Measurements from ENCODE around the gene SPOCK1. TPM values are rescaled to one million over a fixed set of nuclear protein-coding genes. Genes with fewer than 3 reads are reported as not detected.

Gene SPOCK1
- total and polyA plus RNA-seq, 2 experiments from 2014 or later = 8.2 to 10.5 TPM

DNA sequence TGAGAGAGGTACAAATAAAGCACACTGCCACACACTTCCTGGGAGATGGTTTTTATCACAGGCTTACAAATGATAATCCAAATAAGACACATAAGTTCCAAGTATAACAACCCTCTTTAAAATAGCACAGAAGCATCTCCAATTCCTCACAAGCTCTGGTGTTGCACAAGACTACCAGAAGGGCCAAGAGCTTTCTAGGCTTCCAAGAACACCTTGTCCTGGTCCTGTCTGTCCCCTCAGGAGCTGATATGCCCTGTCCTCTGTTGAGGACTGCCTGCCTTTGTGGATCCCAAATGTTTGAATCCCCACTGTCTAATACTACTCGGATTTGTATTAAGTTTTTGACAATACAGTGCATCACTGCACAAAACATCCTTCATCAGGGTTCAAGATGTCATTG, 110.1 kb downstream of the SPOCK1 start:
- H3K36me3 ChIP-seq (ENCODE audit: insufficient read depth) = no peaks in the 10 kb centered on the region
- no peaks in the 10 kb centered on the region for H3F3A ChIP-seq (replicated peaks; ENCODE audit: low read depth)
- no peaks in the 10 kb centered on the region for H3K4me1 ChIP-seq (ENCODE audit: insufficient read depth)
- no peaks in the 10 kb centered on the region for H3K9me2 ChIP-seq (ENCODE audit: insufficient read depth)
- ATAC-seq (no peak), DNase-seq (ENCODE audit: low spot score) (no peak)
- Mint-ChIP-seq H3K27me3 (ENCODE audit: insufficient read depth, low read depth, poor library complexity) (peaks cover 1% of the 10 kb centered on the region), H3K4me3 (no peak overlapping the region), H3K27ac (no peak overlapping the region), H3K36me3 (ENCODE audit: low read depth) (no peaks in the 10 kb centered on the region; the same call in 2 of the 3 replicates), H3K4me1 (no peaks in the 10 kb centered on the region), H3K9me3 (peaks cover 3% of the 10 kb centered on the region; the same call in 2 of the 3 replicates)
- no peak overlapping the region for H3K4me2 ChIP-seq
- H3K27me3 ChIP-seq (ENCODE audit: insufficient read depth) = no peaks in the 10 kb centered on the region
- no peaks in the 10 kb centered on the region for H3K79me2 ChIP-seq (replicated peaks; ENCODE audit: insufficient read depth)
- TF ChIP-seq, protein P1, sequence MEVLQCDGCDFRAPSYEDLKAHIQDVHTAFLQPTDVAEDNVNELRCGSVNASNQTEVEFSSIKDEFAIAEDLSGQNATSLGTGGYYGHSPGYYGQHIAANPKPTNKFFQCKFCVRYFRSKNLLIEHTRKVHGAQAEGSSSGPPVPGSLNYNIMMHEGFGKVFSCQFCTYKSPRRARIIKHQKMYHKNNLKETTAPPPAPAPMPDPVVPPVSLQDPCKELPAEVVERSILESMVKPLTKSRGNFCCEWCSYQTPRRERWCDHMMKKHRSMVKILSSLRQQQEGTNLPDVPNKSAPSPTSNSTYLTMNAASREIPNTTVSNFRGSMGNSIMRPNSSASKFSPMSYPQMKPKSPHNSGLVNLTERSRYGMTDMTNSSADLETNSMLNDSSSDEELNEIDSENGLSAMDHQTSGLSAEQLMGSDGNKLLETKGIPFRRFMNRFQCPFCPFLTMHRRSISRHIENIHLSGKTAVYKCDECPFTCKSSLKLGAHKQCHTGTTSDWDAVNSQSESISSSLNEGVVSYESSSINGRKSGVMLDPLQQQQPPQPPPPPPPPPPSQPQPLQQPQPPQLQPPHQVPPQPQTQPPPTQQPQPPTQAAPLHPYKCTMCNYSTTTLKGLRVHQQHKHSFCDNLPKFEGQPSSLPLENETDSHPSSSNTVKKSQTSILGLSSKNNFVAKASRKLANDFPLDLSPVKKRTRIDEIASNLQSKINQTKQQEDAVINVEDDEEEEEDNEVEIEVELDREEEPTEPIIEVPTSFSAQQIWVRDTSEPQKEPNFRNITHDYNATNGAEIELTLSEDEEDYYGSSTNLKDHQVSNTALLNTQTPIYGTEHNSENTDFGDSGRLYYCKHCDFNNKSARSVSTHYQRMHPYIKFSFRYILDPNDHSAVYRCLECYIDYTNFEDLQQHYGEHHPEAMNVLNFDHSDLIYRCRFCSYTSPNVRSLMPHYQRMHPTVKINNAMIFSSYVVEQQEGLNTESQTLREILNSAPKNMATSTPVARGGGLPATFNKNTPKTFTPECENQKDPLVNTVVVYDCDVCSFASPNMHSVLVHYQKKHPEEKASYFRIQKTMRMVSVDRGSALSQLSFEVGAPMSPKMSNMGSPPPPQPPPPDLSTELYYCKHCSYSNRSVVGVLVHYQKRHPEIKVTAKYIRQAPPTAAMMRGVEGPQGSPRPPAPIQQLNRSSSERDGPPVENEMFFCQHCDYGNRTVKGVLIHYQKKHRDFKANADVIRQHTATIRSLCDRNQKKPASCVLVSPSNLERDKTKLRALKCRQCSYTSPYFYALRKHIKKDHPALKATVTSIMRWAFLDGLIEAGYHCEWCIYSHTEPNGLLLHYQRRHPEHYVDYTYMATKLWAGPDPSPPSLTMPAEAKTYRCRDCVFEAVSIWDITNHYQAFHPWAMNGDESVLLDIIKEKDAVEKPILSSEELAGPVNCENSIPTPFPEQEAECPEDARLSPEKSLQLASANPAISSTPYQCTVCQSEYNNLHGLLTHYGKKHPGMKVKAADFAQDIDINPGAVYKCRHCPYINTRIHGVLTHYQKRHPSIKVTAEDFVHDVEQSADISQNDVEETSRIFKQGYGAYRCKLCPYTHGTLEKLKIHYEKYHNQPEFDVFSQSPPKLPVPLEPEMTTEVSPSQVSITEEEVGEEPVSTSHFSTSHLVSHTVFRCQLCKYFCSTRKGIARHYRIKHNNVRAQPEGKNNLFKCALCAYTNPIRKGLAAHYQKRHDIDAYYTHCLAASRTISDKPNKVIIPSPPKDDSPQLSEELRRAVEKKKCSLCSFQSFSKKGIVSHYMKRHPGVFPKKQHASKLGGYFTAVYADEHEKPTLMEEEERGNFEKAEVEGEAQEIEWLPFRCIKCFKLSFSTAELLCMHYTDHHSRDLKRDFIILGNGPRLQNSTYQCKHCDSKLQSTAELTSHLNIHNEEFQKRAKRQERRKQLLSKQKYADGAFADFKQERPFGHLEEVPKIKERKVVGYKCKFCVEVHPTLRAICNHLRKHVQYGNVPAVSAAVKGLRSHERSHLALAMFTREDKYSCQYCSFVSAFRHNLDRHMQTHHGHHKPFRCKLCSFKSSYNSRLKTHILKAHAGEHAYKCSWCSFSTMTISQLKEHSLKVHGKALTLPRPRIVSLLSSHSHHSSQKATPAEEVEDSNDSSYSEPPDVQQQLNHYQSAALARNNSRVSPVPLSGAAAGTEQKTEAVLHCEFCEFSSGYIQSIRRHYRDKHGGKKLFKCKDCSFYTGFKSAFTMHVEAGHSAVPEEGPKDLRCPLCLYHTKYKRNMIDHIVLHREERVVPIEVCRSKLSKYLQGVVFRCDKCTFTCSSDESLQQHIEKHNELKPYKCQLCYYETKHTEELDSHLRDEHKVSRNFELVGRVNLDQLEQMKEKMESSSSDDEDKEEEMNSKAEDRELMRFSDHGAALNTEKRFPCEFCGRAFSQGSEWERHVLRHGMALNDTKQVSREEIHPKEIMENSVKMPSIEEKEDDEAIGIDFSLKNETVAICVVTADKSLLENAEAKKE (CRISPR knock-in tag; IDR thresholded peaks at IDR 0.05) = no peak
- TF ChIP-seq ZNF331 (CRISPR knock-in tag; IDR thresholded peaks at IDR 0.05; ENCODE audit: low read depth) = no peak
- no peak for TF ChIP-seq ZNF114 (CRISPR knock-in tag; IDR thresholded peaks at IDR 0.05)
- TF ChIP-seq, protein P2, sequence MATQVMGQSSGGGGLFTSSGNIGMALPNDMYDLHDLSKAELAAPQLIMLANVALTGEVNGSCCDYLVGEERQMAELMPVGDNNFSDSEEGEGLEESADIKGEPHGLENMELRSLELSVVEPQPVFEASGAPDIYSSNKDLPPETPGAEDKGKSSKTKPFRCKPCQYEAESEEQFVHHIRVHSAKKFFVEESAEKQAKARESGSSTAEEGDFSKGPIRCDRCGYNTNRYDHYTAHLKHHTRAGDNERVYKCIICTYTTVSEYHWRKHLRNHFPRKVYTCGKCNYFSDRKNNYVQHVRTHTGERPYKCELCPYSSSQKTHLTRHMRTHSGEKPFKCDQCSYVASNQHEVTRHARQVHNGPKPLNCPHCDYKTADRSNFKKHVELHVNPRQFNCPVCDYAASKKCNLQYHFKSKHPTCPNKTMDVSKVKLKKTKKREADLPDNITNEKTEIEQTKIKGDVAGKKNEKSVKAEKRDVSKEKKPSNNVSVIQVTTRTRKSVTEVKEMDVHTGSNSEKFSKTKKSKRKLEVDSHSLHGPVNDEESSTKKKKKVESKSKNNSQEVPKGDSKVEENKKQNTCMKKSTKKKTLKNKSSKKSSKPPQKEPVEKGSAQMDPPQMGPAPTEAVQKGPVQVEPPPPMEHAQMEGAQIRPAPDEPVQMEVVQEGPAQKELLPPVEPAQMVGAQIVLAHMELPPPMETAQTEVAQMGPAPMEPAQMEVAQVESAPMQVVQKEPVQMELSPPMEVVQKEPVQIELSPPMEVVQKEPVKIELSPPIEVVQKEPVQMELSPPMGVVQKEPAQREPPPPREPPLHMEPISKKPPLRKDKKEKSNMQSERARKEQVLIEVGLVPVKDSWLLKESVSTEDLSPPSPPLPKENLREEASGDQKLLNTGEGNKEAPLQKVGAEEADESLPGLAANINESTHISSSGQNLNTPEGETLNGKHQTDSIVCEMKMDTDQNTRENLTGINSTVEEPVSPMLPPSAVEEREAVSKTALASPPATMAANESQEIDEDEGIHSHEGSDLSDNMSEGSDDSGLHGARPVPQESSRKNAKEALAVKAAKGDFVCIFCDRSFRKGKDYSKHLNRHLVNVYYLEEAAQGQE (IDR thresholded peaks at IDR 0.05; ENCODE audit: unreplicated experiment) = no peak
- TF ChIP-seq EZH2phosphoT487 (IDR thresholded peaks at IDR 0.05; ENCODE audit: unreplicated experiment) = no peak
- TF ChIP-seq, protein P3, sequence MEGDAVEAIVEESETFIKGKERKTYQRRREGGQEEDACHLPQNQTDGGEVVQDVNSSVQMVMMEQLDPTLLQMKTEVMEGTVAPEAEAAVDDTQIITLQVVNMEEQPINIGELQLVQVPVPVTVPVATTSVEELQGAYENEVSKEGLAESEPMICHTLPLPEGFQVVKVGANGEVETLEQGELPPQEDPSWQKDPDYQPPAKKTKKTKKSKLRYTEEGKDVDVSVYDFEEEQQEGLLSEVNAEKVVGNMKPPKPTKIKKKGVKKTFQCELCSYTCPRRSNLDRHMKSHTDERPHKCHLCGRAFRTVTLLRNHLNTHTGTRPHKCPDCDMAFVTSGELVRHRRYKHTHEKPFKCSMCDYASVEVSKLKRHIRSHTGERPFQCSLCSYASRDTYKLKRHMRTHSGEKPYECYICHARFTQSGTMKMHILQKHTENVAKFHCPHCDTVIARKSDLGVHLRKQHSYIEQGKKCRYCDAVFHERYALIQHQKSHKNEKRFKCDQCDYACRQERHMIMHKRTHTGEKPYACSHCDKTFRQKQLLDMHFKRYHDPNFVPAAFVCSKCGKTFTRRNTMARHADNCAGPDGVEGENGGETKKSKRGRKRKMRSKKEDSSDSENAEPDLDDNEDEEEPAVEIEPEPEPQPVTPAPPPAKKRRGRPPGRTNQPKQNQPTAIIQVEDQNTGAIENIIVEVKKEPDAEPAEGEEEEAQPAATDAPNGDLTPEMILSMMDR (conservative IDR thresholded peaks at IDR 0.05; ENCODE audit: low read depth in 2 of 2) = no peak
- no peak for TF ChIP-seq NANOG (IDR thresholded peaks at IDR 0.05; ENCODE audit: borderline replicate concordance)
- TF ChIP-seq EZH2 (IDR thresholded peaks at IDR 0.05; ENCODE audit: low read depth, unreplicated experiment) = no peak
- TF ChIP-seq STAT1 (IDR thresholded peaks at IDR 0.05; ENCODE audit: unreplicated experiment) = no peak
- no peak for TF ChIP-seq CREB1 (CRISPR knock-in tag; IDR thresholded peaks at IDR 0.05; ENCODE audit: low read depth)
- TF ChIP-seq, protein P4, sequence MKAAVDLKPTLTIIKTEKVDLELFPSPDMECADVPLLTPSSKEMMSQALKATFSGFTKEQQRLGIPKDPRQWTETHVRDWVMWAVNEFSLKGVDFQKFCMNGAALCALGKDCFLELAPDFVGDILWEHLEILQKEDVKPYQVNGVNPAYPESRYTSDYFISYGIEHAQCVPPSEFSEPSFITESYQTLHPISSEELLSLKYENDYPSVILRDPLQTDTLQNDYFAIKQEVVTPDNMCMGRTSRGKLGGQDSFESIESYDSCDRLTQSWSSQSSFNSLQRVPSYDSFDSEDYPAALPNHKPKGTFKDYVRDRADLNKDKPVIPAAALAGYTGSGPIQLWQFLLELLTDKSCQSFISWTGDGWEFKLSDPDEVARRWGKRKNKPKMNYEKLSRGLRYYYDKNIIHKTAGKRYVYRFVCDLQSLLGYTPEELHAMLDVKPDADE (IDR thresholded peaks at IDR 0.05) = no peak
- no peak overlapping the region for H3K27ac ChIP-seq (ENCODE audit: low read depth)
- H3K4me3 ChIP-seq = no peak overlapping the region
- H2AFZ ChIP-seq = no peak overlapping the region
- H4K20me1 ChIP-seq (replicated peaks; ENCODE audit: insufficient read depth) = no peaks in the 10 kb centered on the region

All from GM23338 (cell line).